ENCODE results near the gene NRL. TPM values are rescaled to one million over a fixed set of nuclear protein-coding genes. Genes with fewer than 3 reads are reported as not detected.

Gene NRL
- total RNA-seq, 4 donors from 2014 or later, result 2.1 to 11.7 (median 8.4) TPM

DNA sequence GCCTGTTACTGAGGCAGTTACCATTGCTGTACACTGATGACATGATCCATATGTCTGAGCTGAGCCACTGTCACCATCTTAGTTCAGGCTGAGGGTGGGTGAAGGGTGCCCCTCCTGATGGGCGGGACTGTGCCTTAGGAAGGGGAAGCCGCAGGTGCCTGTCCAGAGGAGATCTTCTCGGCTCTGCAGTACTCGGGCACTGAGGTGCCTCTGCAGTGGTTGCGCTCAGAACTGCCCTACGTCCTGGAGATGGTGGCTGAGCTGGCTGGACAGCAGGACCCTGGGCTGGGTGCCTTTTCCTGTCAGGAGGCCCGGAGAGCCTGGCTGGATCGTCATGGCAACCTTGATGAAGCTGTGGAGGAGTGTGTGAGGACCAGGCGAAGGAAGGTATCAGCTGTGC lies 36.2 kb upstream of the NRL start:
- H3K36me3 ChIP-seq, result peaks cover 35 to 42% of the 10 kb centered on the region in 2 donors

DNA sequence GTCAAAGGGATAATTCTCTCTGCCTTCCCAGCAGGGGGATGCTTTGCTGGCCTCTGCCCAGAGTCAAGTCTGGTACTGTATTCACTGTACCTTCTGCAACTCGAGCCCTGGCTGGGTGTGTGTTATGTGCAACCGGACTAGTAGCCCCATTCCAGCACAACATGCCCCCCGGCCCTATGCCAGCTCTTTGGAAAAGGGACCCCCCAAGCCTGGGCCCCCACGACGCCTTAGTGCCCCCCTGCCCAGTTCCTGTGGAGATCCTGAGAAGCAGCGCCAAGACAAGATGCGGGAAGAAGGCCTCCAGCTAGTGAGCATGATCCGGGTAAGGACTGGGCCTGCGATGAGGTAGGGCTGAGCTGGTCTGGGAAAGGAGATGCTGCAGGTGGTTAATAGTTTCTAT lies 35.8 kb upstream of the NRL start:
- intact Hi-C loops (cut with DNase I), result no loop called here
- H3K4me3 ChIP-seq (replicated peaks in 1 of 3), result no peak overlapping the region
- H3K36me3 ChIP-seq, result peaks cover 33 to 37% of the 10 kb centered on the region in 2 donors
- no peak overlapping the region for H3K27ac ChIP-seq
- no peak for DNase-seq
- 96 to 97% methylated on average over 9 of the region's 9 CpGs for WGBS, 2 donors
- no peaks in the 10 kb centered on the region for H3K9me3 ChIP-seq
- peaks cover 13 to 15% of the 10 kb centered on the region in 2 donors for H3K4me1 ChIP-seq
- no peaks in the 10 kb centered on the region for H3K27me3 ChIP-seq
- TF ChIP-seq, protein P1, sequence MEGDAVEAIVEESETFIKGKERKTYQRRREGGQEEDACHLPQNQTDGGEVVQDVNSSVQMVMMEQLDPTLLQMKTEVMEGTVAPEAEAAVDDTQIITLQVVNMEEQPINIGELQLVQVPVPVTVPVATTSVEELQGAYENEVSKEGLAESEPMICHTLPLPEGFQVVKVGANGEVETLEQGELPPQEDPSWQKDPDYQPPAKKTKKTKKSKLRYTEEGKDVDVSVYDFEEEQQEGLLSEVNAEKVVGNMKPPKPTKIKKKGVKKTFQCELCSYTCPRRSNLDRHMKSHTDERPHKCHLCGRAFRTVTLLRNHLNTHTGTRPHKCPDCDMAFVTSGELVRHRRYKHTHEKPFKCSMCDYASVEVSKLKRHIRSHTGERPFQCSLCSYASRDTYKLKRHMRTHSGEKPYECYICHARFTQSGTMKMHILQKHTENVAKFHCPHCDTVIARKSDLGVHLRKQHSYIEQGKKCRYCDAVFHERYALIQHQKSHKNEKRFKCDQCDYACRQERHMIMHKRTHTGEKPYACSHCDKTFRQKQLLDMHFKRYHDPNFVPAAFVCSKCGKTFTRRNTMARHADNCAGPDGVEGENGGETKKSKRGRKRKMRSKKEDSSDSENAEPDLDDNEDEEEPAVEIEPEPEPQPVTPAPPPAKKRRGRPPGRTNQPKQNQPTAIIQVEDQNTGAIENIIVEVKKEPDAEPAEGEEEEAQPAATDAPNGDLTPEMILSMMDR (IDR thresholded peaks at IDR 0.05), result no peak
- TF ChIP-seq POLR2A (IDR thresholded peaks at IDR 0.05), result no peak

More for the DNA sequence above, 36.2 kb upstream of the NRL start:
- TF ChIP-seq, protein P1 (IDR thresholded peaks at IDR 0.05), result no peak
- no peak for TF ChIP-seq POLR2A (IDR thresholded peaks at IDR 0.05)
- H3K9me3 ChIP-seq, result no peaks in the 10 kb centered on the region
- no peak overlapping the region for H3K27ac ChIP-seq
- no peak for DNase-seq
- H3K4me3 ChIP-seq (replicated peaks in 1 of 3), result no peak overlapping the region
- H3K4me1 ChIP-seq, result peaks cover 9 to 11% of the 10 kb centered on the region in 2 donors
- WGBS, 2 donors, result 88 to 91% methylated on average over 9 of the region's 9 CpGs
- intact Hi-C loops (cut with DNase I), result no loop called here
- no peaks in the 10 kb centered on the region for H3K27me3 ChIP-seq

DNA sequence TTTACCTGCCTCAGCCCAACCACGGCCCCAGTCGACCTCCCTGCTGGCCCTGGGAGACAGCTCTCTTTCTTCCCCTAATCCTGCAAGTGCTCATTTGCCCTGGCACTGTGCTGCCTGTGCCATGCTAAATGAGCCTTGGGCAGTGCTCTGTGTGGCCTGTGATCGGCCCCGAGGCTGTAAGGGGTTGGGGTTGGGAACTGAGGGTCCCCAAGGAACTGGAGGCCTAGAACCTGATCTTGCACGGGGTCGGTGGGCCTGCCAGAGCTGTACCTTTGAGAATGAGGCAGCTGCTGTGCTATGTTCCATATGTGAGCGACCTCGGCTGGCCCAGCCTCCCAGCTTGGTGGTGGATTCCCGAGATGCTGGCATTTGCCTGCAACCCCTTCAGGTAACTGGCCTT lies 35.3 kb upstream of the NRL start:
- WGBS, 2 donors, result 86 to 98% methylated on average over 4 to 9 of the region's 9 CpGs
- intact Hi-C loops (cut with DNase I), result no loop called here

GRCh38 chr14:24149302-24149969 lies 34.7 kb upstream of the NRL start:
- Histone ChIP-seq H3K27me3 (no peaks in the 10 kb centered on the region), H3K4me1 (peaks cover 17 to 18% of the 10 kb centered on the region in 2 donors), H3K9me3 (no peaks in the 10 kb centered on the region), H3K27ac (no peak overlapping the region), H3K4me3 (replicated peaks in 1 of 3) (no peak overlapping the region), H3K36me3 (peaks cover 26% of the 10 kb centered on the region in 2 donors)
- WGBS, 2 donors, result 96 to 98% methylated on average over 3 of the region's 3 CpGs
- DNase-seq, result no peak
- TF ChIP-seq POLR2A (IDR thresholded peaks at IDR 0.05), result no peak
- intact Hi-C loops (cut with DNase I), result no loop called here

More for the DNA sequence above, 35.3 kb upstream of the NRL start:
- Histone ChIP-seq H3K4me3 (replicated peaks in 1 of 3) (no peak overlapping the region), H3K36me3 (peaks cover 28 to 32% of the 10 kb centered on the region in 2 donors), H3K4me1 (peaks cover 17 to 18% of the 10 kb centered on the region in 2 donors), H3K9me3 (no peaks in the 10 kb centered on the region), H3K27ac (no peak overlapping the region), H3K27me3 (no peaks in the 10 kb centered on the region)
- TF ChIP-seq, protein P1 (IDR thresholded peaks at IDR 0.05), result no peak
- no peak for TF ChIP-seq POLR2A (IDR thresholded peaks at IDR 0.05)
- no peak for DNase-seq

DNA sequence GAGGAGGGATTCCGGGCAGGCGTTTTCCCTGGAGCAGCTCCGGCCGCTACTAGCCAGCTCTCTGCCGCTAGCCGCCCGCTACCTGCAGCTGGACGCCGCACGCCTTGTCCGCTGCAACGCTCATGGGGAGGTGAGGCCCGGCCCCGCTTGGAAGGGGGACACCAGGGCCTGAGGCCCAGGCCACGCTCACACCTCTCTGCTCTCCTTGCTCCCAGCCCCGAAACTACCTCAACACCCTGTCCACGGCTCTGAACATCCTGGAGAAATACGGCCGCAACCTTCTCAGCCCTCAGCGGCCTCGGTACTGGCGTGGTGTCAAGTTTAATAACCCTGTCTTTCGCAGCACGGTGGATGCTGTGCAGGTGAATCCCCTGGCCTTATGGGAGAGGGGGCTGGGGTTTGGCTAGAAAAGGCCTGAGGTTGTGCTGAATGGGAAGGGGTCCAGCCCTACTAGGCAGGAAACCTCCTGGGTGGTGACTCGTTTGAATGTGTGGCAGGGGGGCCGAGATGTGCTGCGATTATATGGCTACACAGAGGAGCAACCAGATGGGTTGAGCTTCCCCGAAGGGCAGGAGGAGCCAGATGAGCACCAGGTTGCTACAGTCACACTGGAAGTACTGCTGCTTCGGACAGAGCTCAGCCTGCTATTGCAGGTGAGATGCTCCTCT lies 33.1 kb upstream of the NRL start:
- peak overlapping the region; percentile 38 to 83 (median 83) for H3K4me3 ChIP-seq (replicated peaks in 1 of 3)
- H3K27me3 ChIP-seq, result no peaks in the 10 kb centered on the region
- no peak for DNase-seq
- intact Hi-C loops (cut with DNase I), result no loop called here
- TF ChIP-seq, protein P1 (IDR thresholded peaks at IDR 0.05), result no peak
- TF ChIP-seq POLR2A (IDR thresholded peaks at IDR 0.05), result no peak
- no peaks in the 10 kb centered on the region for H3K9me3 ChIP-seq
- WGBS, 2 donors, result 1 to 15% methylated on average over 15 of the region's 29 CpGs
- H3K4me1 ChIP-seq, result peaks cover 17 to 18% of the 10 kb centered on the region in 2 donors
- H3K36me3 ChIP-seq, result peaks cover 26% of the 10 kb centered on the region in 2 donors
- peak overlapping the region in 2 of 3 donors; percentile 16 to 75 for H3K27ac ChIP-seq
